Activated T-cell treated with anti-CD3 and anti-CD28 coated beads, Interleukin-2, amount 50 U/mL, for 4 hours (primary cell): ENCODE data around the gene FMO1. TPM values are rescaled to one million over a fixed set of nuclear protein-coding genes. Genes with fewer than 3 reads are reported as not detected.

ENCODE experiments used
- ATAC-seq, 2 donors: fragments of 200-7000 bp; cut with Tn5 transposase; one replicate each; pipeline ENCODE4 v1.10.0; 2021
- DNase-seq: peaks from one replicate; pipeline ENCODE4 v3.0.0-alpha.2; 2020
- H3K27me3 Mint-ChIP-seq: one replicate; pipeline ENCODE4 v1.8.0; 2021; ENCODE audit warnings: low read depth, mixed read lengths
- H3K36me3 Mint-ChIP-seq: one replicate; pipeline ENCODE4 v1.8.0; 2022; ENCODE audit warnings: mixed read lengths; ENCODE audit not compliant: insufficient read depth
- H3K4me1 Mint-ChIP-seq: one replicate; pipeline ENCODE4 v1.8.0; 2021; ENCODE audit warnings: low read depth, mixed read lengths
- H3K4me3 Mint-ChIP-seq: one replicate; pipeline ENCODE4 v1.8.0; 2021; ENCODE audit warnings: mild to moderate bottlenecking, moderate library complexity, mixed read lengths
- H3K9me3 Mint-ChIP-seq: one replicate; pipeline ENCODE4 v1.8.0; 2021; ENCODE audit warnings: mixed read lengths
- total RNA-seq, 3 donors: library from RNA; stranded (reverse); gene quantifications; one replicate each; pipeline ENCODE4 v1.2.1, GENCODE V29; 2021

FMO1 gene
- not detected for total RNA-seq

GRCh38 chr1:171248302-171248701 lies at the start of gene FMO1:
TSS of gene FMO1 (plus strand) at chr1:171248494. CDS start at chr1:171258088, 9,594 bp downstream.
- no peak within 1 kb of the TSS for H3K4me3 Mint-ChIP-seq
- H3K36me3 Mint-ChIP-seq, result no peaks in the 10 kb centered on the region
- no peak for DNase-seq
- H3K4me1 Mint-ChIP-seq, result peaks cover 7% of the 10 kb centered on the region
- no peak for ATAC-seq
- H3K27me3 Mint-ChIP-seq, result peaks cover 31% of the 10 kb centered on the region
- no peaks in the 10 kb centered on the region for H3K9me3 Mint-ChIP-seq

- DNase-seq, result no peak
- H3K27me3 Mint-ChIP-seq, result peaks cover 11% of the 10 kb centered on the region
- H3K4me1 Mint-ChIP-seq, result no peaks in the 10 kb centered on the region
- no peaks in the 10 kb centered on the region for H3K36me3 Mint-ChIP-seq
- no peaks in the 10 kb centered on the region for H3K9me3 Mint-ChIP-seq
- no peak for ATAC-seq
- H3K4me3 Mint-ChIP-seq, result no peak overlapping the region
Measured at GRCh38 chr1:171204296-171204695, 44.0 kb upstream of the FMO1 start.

GRCh38 chr1:171206204-171206977 lies 41.9 kb upstream of the FMO1 start:
- H3K9me3 Mint-ChIP-seq, result no peaks in the 10 kb centered on the region
- peaks cover 11% of the 10 kb centered on the region for H3K27me3 Mint-ChIP-seq
- no peak for ATAC-seq
- DNase-seq, result no peak
- H3K4me3 Mint-ChIP-seq, result no peak overlapping the region
- H3K4me1 Mint-ChIP-seq, result no peaks in the 10 kb centered on the region
- H3K36me3 Mint-ChIP-seq, result no peaks in the 10 kb centered on the region

GRCh38 chr1:171206978-171207355 lies 41.3 kb upstream of the FMO1 start:
- H3K27me3 Mint-ChIP-seq, result peaks cover 11% of the 10 kb centered on the region
- H3K4me3 Mint-ChIP-seq, result no peak overlapping the region
- H3K4me1 Mint-ChIP-seq, result no peaks in the 10 kb centered on the region
- H3K9me3 Mint-ChIP-seq, result no peaks in the 10 kb centered on the region
- DNase-seq, result no peak
- no peaks in the 10 kb centered on the region for H3K36me3 Mint-ChIP-seq
- no peak for ATAC-seq

GRCh38 chr1:171207377-171207776 lies 40.9 kb upstream of the FMO1 start:
- Mint-ChIP-seq H3K9me3 (no peaks in the 10 kb centered on the region), H3K4me3 (no peak overlapping the region), H3K27me3 (peaks cover 11% of the 10 kb centered on the region), H3K36me3 (no peaks in the 10 kb centered on the region), H3K4me1 (no peaks in the 10 kb centered on the region)
- DNase-seq (no peak), ATAC-seq (no peak)

- no peaks in the 10 kb centered on the region for H3K4me1 Mint-ChIP-seq
- H3K9me3 Mint-ChIP-seq, result no peaks in the 10 kb centered on the region
- H3K27me3 Mint-ChIP-seq, result peaks cover 14% of the 10 kb centered on the region
- ATAC-seq (no peak), DNase-seq (no peak)
- no peaks in the 10 kb centered on the region for H3K36me3 Mint-ChIP-seq
- H3K4me3 Mint-ChIP-seq, result no peak overlapping the region
Measured at GRCh38 chr1:171210355-171210754, 37.9 kb upstream of the FMO1 start.

- Mint-ChIP-seq H3K27me3 (peaks cover 9% of the 10 kb centered on the region), H3K4me3 (no peak overlapping the region), H3K9me3 (no peaks in the 10 kb centered on the region), H3K36me3 (no peaks in the 10 kb centered on the region), H3K4me1 (no peaks in the 10 kb centered on the region)
- ATAC-seq (no peak), DNase-seq (no peak)
Measured at GRCh38 chr1:171212607-171213351, 35.5 kb upstream of the FMO1 start.

- H3K27me3 Mint-ChIP-seq, result peaks cover 3% of the 10 kb centered on the region
- DNase-seq (no peak), ATAC-seq (no peak)
- no peaks in the 10 kb centered on the region for H3K36me3 Mint-ChIP-seq
- no peaks in the 10 kb centered on the region for H3K9me3 Mint-ChIP-seq
- no peak overlapping the region for H3K4me3 Mint-ChIP-seq
- H3K4me1 Mint-ChIP-seq, result no peaks in the 10 kb centered on the region
Measured at GRCh38 chr1:171213559-171214454, 34.5 kb upstream of the FMO1 start.

- H3K27me3 Mint-ChIP-seq, result peaks cover 3% of the 10 kb centered on the region
- no peak overlapping the region for H3K4me3 Mint-ChIP-seq
- ATAC-seq (no peak), DNase-seq (no peak)
- H3K4me1 Mint-ChIP-seq, result no peaks in the 10 kb centered on the region
- no peaks in the 10 kb centered on the region for H3K9me3 Mint-ChIP-seq
- H3K36me3 Mint-ChIP-seq, result no peaks in the 10 kb centered on the region
Measured at GRCh38 chr1:171217658-171218443, 30.4 kb upstream of the FMO1 start.

- Mint-ChIP-seq H3K27me3 (peaks cover 3% of the 10 kb centered on the region), H3K4me3 (no peak overlapping the region), H3K4me1 (no peaks in the 10 kb centered on the region), H3K9me3 (no peaks in the 10 kb centered on the region), H3K36me3 (no peaks in the 10 kb centered on the region)
- DNase-seq (no peak), ATAC-seq (no peak)
Measured at GRCh38 chr1:171218661-171219060, 29.6 kb upstream of the FMO1 start.

- no peak overlapping the region for H3K4me3 Mint-ChIP-seq
- no peak for ATAC-seq
- no peak for DNase-seq
- H3K9me3 Mint-ChIP-seq, result no peaks in the 10 kb centered on the region
- H3K4me1 Mint-ChIP-seq, result no peaks in the 10 kb centered on the region
- no peaks in the 10 kb centered on the region for H3K36me3 Mint-ChIP-seq
- no peaks in the 10 kb centered on the region for H3K27me3 Mint-ChIP-seq
Measured at GRCh38 chr1:171219346-171220080, 28.8 kb upstream of the FMO1 start.

- no peaks in the 10 kb centered on the region for H3K27me3 Mint-ChIP-seq
- ATAC-seq, result no peak
- H3K9me3 Mint-ChIP-seq, result no peaks in the 10 kb centered on the region
Measured at GRCh38 chr1:171220081-171220420, 28.2 kb upstream of the FMO1 start.

GRCh38 chr1:171220581-171221054 lies 27.7 kb upstream of the FMO1 start:
- DNase-seq (no peak), ATAC-seq (no peak)
- H3K4me3 Mint-ChIP-seq, result no peak overlapping the region
- no peaks in the 10 kb centered on the region for H3K4me1 Mint-ChIP-seq
- H3K9me3 Mint-ChIP-seq, result no peaks in the 10 kb centered on the region
- no peaks in the 10 kb centered on the region for H3K27me3 Mint-ChIP-seq
- H3K36me3 Mint-ChIP-seq, result no peaks in the 10 kb centered on the region

More at GRCh38 chr1:171220081-171220420, 28.2 kb upstream of the FMO1 start:
- Mint-ChIP-seq H3K36me3 (no peaks in the 10 kb centered on the region), H3K4me3 (no peak overlapping the region), H3K4me1 (no peaks in the 10 kb centered on the region)
- DNase-seq, result no peak
